ENCODE results near the gene KDM4D.
"Not testable (repeated sequence)": the region's sequence is repeated elsewhere in the genome, so short reads cannot be mapped to it uniquely, and the experiment has no call there.

Gene KDM4D

DNA sequence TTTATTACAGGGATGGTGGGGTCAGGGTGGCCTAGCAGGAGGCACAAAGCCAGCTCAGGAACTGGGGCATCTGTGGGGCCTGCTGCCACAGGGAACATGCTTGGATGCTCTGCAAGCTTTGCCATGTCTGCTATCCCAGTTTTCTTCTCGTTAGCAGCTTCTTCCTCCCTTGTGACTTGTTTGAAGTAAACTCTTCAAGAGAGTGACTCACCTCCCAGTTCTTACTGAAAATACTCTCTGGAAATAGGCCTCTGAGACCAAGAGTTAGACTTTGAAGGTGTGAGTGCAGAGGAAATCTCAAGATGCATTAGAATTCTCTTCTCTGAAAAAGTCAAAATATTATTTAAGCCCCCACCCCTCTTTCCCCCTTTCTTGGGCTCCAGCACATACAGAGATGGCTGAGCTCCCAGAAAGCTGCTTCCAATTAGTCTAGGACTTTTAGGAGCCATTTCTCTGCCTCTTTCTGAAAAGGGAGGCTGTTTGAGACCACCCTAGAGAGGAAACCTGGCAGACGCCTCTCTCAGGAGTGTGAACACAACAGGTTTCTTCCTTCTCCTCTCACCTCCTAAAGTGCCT, 15.3 kb upstream of the KDM4D start:
- DNase-seq, result no peak

DNA sequence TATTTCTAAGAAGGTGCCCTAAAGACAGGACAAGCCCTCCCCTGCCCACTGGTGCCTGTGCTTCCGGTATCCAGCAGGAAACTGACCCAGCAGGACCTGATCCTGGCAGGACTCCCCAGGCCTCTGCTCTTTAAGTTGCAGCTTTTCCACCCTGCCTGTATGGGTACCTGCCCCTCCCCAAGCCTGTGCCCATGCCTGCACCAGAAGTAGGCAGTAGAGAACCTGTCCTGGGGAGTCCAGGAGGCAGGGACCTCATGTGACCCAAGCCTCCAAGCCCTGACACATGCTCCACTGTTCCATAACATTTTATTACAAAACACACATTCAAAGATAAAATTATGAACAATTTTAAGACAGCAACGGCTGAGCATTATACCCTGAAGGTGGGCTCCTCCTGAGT, 14.3 kb upstream of the KDM4D start:
- no peak for DNase-seq

DNA sequence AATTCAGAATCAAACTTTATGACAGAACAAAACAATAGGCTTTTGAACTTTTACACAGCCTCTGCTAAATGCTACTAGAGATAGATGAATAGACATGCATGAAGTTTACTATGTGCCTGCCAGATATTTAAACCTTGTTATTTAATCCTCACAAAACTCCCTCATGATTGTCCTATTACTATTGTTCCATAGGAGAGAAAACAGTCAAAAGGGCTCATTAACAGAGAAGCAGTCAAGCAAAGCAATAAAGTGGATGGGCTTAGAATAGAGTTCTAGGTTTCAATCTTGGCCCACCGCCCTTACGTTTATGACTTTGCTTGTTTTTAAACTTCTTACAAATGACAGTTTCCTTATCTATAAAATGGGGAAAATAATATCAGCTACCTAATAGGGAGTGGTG, 13.0 kb upstream of the KDM4D start:
- DNase-seq, result no peak

DNA sequence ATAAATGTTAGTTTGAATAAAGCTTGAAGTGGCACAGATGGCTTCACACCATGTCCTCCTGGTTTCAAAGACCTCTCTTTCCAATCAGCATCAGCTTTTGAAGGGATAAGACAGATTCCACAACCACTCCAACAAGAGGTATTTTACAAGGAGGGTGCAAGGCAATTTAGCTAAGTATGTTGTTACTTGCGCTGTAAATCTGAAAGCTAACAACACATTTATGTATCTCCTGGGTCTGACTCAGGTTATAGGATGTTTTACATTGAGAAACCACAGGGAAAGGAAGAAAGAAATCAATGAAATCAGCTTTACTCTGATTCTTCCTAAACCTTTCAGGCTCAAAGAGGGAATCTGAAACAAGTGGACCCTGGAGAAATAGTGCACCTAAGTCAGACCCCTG, 12.3 kb upstream of the KDM4D start:
- DNase-seq, result no peak

DNA sequence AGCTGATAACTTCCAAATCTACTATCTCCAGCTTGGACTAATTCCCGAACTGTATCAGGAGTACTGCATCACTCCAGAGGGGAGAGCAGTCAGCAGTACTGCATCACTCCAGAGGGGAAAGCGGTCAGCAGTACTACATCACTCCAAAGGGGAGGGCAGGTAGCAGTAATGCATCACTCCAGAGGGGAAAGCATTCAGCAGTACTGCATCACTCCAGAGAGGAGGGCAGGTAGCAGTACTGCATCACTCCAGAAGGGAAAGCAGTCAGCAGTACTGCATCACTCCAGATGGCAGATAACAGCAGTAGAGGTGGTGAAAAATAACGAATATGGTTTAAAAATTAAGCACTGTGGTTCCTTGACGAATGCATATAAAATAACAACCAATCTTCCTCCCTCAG, 8.6 kb upstream of the KDM4D start:
- DNase-seq, result no peak

DNA sequence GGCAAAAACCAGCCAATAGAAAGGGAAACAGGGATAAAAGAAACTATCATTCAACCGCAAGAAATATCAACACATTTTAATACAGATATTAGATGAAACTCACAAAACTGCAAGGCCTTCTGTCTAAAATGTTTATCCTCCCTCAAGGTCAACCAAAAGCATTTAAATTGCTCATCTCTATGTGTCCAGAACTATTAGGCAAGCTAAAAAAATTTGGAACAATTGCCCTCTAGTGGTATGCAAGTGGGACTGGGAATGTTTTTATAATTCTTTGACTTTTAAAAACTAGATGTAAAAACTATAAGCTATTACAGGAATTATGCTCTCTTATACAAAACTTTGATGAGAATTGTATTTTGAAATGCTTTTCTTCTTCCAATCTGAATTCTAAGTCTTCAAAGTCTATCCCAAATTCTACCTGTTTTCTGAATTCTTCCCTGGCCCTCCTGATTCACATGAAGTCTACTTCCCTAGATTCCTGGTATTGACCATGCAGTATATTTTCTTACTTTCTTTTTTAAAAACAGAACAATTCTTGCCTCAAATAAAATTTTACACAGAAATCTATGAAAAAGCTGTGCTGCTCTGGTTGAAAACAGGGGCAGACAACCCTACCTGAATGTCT, 5.1 kb upstream of the KDM4D start:
- no peak for DNase-seq

DNA sequence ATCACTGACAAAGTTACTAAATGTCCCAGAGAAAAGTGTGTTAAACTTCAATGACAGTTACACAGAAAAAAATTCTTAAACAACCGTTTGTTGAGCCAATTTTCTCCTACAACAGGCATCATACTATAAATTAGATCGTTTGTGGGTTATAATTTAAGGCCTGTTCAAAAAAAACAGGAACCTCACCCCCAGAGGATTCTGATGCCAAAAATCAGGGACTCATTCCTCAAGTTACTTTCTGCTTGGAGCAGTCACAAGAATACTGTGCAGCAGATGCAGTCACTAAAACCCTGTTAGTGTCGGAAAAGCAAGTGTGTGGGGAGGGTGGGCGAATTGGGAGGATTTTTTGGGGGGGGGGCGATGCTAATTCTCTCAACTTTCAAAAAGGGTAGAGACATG, 810 bp upstream of the KDM4D start:
- no peak for DNase-seq

DNA sequence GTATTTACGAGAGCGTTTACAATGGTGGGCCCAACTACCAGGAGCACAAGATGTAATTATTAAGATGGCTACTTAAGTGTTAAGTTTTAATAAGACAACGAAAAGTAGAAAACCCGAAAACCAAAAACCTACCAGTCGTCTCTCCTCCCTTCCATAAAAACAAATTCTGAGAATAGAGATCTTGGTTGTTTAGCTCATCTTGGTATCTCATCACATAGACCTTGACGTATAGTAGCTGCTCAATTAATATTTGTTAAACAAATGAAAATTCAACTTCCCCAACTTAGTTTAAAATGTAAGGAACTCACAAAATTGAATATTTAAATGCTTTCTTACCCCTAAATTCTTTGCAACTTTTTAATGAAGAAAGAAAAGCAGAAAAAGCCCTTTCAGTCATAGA, 669 bp downstream of the KDM4D start:
- no peak for DNase-seq

DNA sequence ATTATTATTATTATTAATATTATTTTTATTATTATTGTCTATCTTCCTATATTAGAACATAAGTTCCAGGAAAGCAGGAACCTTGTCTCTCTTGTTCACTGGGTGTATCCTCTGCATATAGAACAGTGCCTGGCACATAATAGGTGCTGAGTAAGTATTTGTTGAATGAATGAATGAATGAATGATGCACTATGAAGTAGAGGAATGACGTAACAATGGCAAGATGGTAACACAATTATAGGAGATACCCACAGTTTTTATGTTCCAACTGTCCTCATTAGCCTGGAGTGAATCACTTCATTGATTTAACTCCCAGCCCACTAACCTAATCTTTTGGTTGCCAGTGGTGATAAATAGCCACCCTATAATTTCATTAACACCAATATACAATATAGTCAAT, 2.1 kb downstream of the KDM4D start:
- no peak for DNase-seq

DNA sequence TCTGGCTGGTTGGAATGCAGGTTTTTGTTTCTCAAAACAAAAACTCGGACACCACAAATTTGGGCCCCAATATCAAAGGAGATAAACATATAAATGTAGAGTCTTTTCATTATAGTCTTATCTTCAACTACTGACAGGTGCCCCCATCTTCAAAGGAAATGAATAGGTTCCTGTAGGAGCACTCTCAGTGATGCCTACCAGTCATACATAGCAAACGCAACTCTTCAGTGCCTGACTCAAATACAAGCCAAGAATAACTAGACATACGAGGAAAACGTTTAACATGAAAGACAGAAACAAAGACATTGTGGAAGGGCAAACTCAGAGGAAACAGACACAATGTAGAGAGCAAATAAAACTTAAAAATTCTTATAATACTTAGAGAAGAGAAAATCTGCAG, 13.9 kb downstream of the KDM4D start:
- no peak for DNase-seq

DNA sequence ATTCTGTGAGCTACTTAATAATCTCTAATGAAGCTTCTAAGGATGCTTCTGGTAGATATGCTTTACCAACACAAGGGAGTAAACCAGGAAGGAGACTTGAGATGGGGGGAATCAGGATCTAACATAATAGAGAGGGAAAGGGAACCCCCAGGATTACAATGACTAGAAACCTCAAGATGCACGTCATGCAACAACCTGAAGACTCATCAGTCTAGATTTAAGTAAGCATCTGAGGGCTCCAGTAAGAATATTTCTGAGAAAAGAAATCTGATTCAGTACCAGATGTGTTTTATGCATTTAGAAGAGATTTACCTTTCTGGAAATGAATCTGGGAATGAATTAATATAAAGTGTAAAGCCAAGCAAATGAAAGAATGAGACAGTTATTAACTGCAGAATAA, 15.2 kb downstream of the KDM4D start:
- no peak for DNase-seq

DNA sequence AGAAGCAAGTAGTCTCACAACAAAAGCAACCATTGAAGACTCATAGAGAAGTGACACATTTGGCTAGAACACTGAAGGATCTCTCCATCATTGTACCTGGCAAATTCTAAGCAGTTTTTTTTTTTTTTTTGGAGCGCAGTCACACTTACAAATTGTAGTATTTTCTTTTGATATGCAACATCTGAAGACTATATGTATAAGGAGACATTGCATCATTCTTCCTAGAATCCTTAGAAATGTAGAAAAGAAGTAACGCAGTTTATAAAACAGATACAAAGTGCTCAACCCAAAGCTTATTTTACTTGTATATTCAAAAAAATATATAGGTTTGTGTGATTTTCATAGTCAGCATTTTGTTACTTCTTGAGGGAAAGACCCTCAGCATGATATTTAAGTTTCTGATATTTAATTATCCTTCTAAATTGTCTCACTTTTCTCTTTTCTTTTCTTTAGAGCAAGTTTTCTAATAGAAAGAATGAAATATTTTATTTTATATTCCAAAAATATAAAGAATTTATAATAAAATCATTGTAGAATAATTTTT, 20.0 kb downstream of the KDM4D start:
- DNase-seq, result no peak

DNA sequence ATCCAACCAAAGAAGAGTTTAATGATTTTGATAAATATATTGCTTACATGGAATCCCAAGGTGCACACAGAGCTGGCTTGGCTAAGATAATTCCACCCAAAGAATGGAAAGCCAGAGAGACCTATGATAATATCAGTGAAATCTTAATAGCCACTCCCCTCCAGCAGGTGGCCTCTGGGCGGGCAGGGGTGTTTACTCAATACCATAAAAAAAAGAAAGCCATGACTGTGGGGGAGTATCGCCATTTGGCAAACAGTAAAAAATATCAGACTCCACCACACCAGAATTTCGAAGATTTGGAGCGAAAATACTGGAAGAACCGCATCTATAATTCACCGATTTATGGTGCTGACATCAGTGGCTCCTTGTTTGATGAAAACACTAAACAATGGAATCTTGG, 23.9 kb downstream of the KDM4D start:
- DNase-seq, result no peak

DNA sequence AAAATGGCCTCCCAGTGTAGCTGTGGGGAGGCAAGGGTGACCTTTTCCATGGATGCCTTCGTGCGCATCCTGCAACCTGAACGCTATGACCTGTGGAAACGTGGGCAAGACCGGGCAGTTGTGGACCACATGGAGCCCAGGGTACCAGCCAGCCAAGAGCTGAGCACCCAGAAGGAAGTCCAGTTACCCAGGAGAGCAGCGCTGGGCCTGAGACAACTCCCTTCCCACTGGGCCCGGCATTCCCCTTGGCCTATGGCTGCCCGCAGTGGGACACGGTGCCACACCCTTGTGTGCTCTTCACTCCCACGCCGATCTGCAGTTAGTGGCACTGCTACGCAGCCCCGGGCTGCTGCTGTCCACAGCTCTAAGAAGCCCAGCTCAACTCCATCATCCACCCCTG, 24.8 kb downstream of the KDM4D start:
- DNase-seq, result no peak

DNA sequence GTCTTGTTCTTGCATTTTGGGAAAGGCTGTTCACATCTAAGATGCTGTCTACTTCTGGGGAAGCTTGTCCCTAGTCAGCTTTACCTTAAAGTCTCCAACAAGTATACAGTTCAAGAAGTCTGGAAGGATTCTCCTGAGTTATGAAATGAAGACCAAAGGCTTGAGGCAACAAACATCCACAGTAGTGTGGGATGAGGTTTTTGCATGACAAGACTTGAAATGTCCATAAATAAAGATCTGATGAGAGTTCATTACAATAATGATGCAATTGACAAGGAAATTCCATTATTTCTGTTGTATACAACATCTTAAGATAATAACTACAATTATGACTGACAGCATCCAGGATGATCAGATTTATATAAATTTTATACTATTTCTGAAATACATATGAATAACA, 30.2 kb downstream of the KDM4D start:
- no peak for DNase-seq

DNA sequence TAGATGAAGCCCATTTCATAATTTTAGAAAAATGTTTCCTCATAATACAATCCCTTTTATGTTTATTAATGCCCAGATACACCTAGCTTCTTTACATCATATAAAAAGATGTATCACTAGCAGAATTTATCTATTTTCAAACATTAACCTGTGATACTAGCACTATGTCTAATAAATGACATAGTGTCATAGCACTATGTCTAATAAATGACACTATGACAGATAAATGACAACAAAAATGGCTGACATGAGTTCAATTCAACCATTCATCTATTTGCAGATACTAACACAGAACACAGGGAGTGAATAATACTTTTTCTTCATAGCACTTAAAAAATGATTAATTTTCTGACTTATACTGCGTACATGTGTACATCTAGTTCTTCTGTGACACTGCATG, 32.1 kb downstream of the KDM4D start:
- no peak for DNase-seq

DNA sequence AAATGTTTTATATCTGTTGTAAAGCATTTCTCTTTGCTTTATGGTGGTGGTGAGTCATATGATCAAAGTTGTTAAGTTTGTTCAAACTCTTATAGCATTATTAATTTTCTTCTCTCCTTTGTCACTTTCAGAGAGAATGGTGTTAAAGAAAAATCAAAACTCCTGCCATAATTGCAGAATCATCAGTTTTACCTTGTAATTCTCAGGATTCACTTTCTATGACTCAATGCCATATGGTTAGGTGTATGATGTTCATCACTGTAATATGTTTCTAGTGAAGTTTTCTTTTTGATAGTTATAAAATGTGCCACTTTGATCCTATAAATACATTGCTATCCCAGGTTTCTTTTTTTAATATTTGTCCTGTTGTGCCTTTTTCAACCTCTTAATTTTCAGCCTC, 37.9 kb downstream of the KDM4D start:
- no peak for DNase-seq

DNA sequence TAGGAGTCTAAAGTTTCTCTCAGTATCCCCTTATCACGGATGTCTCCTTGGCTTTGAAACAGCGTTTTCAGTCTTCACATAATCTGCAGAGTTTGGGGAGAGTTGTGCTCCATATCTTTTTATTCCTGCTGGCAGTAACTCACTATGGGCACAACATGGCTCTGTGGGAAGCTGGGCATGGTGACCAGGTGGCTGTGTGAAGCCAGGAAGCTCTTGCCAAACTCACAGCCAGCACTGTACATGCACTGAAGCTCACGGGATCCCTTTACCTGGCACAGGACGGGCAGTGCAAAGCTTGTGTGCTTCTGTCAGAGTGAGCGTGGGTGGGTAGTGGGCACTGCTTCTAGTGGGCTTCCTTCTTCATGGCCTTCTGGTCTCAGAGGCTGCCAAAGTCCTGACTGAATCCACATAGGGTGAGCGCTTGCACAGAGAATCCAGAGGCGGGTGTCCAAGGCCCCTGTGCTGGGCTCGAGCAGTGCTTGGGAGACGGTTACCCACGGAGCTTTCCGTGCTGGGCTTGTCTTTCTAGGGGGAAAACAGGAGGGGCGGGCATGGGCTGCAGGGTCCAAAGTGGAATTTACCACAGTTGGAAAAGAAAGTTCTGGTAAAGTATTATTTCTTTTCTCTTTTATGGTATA, 40.8 kb downstream of the KDM4D start:
- no peak for DNase-seq

DNA sequence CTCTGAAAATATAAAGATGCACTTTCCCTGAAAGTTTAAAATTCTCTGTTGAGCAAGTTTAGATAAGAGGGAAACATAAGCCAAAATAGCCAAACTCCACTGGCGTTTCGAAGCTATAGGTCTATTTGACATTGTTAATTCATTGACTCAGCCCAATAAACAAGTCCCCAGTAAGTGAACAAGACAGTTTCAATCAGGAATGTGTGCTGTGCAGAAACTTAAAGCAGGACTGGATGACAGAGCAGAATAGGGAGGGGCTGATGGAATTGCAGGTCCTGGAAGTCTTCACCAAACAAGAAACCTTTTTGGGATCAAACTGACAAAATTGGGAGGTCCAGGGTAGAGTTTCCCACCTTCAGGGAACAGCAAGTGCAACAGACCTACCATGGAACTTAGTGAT, 42.6 kb downstream of the KDM4D start:
- DNase-seq, result no peak

DNA sequence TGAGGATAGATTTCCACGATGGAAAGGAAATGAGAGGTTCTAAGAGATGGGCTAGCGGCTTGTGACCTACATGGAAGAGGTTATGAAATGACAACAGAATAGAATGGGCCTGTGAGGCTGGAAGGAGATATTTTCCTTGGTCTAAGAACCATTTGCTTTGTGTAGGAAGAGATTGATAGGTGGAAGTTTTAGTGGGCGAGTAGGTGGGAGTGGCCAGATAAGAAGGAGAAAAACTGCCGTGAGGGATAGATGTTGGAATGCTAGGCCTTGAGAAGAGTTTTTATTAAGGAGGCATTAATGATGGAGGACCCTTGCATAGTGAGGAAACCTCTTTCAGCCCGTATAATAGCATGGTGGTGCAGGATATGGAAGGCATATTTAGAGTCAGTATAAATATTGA, 48.0 kb downstream of the KDM4D start:
- not testable (repeated sequence) for DNase-seq

DNA sequence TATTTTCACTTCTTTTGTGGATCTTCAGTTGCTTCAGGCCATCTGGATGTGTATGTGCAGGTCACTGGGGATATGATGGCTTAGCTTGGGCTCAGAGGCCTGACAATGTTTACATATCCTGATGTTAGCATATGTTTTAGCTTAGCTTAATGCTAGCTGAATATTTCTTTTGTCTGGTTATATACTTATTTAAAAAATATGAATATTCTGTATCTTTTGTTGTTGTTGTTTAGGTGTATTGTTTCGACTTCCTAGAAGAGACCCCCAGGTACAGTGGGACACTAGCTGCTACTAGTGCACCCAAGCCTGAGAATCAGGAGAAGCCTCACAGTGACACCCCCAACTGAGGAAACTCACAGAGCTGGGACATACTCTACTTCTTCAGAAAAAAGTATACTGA, 51.4 kb downstream of the KDM4D start, which contains the start of gene KDM4E:
Gene KDM4E, plus strand, starts transcription at position 301 of the 400 bp plus-strand sequence. CDS start 300 bp downstream, outside the sequence.
- DNase-seq, result no peak

DNA sequence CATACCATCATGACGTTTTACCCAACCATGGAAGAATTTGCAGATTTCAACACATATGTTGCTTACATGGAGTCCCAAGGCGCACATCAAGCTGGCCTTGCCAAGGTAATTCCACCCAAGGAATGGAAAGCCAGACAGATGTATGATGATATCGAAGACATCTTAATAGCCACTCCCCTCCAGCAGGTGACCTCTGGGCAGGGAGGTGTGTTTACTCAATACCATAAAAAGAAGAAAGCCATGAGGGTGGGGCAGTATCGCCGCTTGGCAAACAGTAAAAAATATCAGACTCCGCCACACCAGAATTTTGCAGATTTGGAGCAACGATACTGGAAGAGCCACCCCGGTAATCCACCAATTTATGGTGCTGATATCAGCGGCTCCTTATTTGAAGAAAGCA, 52.1 kb downstream of the KDM4D start:
- DNase-seq, result not testable (repeated sequence)

DNA sequence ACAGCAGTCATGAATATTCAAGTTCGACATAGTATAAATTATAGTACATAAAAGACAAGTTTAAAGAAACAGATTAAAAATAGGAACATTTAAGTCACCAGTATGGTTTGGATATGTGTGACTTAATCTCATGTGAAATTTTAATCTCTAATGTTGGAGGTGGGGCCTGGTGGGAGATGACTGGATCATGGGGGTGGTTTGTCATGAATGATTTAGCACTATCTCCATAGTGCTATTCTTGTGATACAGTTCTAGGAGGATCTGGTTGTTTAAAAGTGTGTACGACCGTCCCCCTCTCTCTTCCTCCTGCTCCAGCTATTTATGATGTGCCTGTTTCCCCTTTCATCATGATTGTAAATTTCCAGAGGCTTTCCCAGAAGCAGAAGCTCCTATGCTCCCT, 54.8 kb downstream of the KDM4D start:
- no peak for DNase-seq

DNA sequence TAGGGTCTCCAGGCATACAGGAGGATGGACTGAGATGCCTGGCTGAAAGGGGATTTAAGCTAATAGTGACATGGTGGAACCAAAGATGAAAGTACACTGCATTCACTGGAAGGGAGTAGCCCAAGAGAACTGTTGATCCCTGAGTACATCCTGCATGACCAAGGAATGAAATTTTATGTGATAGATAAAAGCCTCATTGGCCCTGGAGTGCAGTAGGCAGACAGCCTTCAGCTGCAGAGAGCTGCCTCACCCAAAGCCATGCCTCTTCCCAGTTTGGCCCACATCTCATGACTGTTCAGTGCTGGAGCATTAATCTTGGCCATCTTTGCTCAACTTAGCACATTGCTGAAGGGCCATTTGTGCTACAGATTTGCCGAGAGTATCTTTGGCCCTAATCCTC, 59.5 kb downstream of the KDM4D start:
- DNase-seq, result no peak

DNA sequence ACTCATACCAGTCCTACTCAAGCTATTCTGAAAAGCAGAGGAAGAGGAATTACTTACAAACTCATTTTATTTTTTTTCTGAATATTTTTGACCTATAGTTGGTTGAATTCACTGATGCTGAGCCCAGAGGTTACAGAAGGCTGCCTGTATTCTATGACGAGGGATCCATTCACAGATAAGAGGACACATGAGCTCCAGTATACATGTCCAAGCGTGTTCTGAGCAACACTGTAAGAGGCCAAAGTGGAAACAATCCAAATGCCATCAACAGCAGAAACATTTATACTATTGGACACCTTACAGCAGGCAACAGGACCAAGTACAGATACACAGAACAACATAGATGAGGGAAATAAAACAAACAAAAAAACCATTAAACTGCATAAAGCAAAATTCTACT, 61.8 kb downstream of the KDM4D start:
- DNase-seq, result no peak
